HS-5 (cell line): ENCODE data around the gene MEIS1.

Experiments used
- DNase-seq: peaks from one replicate; pipeline ENCODE4 v3.0.0-alpha.2; 2012; ENCODE audit warnings: low read depth

MEIS1 gene

DNA sequence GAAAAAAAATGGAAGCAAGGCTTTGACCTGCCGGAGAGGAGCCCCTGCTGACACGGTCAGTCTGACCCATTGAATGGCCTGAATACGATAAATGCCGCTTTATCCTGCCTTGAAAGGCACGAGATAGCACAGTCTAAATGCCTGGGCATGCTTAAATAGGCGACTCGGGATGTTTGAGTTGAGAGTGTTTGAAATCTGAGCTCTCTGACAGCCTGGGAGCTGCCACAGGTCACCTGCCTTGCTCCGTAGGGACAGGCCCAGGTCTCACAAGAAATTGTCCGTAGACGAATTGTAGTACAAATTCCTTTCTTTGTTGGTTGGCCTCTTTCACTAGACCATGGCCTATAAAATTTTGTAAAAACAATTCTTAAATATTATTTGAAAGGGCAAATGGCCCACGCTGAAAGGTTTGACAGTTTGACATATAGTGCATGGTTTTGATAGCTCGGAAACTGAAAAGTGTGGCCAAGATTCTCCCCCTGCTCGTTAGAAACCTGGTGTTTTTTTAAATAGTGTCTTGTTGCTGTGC lies 72.8 kb downstream of the MEIS1 start:
- DNase-seq, result no peak

DNA sequence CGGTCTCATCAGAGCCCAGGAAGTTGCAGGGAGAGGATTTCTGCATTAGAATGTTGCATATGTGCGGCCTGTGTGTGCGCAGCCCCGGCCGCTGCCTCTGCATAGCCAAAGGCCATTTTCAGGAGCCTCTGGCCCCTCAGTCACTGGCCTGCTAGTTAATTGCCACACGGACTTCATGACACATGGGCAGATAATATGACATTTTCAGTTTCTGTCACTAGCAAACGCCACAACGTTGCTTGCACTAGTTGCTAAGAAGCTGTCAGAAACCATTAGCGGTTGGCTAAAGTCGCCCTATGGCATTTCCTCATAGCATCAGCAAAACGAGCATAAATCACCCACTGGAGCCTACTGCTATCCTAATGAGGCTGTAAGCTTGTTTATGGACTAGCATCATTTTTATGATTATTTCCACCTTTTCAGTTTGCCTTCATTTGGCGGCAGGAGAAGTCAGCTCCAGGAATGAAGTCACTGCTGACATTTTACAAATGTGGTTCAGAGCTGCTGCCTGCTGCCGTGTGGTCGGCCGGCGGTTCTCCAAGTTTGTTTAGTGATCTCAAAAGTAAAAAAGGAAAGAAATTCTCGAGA lies 73.7 kb downstream of the MEIS1 start:
- DNase-seq, result no peak

DNA sequence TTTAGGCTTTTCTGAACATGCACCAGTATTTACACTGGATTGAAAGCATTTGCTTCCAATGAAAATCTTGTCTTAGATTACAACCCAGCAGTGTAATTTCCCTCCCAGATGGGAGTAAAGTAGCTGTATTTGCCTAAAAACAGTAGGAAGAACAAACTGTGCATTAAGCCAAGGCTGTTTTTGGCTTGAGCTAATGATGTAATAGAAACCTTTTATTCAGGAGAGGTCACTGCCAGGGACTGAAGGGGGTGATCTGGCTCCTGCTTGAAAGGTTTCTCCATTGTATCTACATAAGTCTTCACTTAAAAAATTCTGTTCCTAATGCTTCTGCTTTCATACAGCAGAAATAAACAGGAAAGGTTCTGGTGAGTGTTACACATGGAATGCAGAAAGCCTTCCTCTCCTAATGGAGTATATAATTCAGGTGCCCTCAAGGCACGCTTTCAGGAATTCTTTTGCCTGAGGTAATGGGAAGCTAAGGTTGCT lies 74.4 kb downstream of the MEIS1 start:
- DNase-seq, result no peak

DNA sequence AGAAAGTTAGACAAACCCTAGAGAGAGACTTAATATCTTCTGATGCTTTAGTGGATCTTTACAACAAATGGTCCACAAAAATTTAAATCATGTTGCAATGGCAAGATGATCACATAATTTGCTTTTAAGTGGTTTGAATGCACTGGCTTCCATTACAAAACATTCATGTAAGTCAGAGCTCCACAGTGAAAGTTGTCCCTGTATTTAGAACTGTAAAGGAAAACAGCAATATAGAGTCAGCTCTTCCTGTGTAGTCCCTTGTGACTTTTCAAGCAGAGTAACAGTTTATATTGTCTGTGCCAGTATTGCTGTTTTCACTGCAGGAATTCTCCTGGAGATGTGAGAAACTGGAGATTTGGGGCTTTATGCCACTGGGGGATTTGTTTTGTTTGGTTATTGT lies 77.7 kb downstream of the MEIS1 start:
- DNase-seq, result no peak

DNA sequence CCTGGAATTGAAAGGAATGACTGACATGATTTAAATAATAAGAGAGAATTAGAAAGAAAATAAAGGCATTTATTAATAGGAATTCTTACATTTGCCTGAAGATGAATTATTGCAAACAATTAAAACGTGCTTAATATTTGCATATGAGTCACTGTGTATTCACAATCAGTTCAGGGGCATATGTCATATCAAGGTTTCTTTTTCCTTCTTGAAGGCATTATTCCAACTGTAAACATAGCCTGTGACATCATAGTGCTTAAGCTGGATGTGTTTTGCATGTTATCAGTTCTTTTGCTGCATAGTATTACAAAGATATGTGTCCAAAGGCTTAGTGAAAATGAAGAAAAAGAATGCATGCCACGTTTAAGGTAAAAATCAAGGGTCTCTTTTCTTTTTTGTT lies 80.8 kb downstream of the MEIS1 start:
- no peak for DNase-seq

DNA sequence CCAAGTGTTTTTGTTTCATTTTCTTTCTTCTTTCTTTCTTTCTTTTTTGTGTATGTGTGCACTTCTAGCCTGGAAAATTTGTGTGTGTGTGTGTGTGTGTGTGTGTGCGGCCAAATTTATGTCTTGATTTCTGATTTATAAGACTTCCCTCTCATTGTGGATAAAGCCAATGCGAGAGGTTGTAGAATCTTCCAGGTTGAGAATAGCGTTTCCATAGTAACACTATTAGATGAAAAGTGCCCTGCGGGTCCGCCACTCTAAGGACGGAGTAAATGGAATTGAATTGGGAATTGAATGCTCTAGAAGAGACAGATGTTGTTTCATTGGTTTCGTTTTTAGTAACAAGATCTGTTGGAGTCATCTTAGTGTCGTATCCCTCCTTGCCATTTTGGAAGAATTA lies 81.6 kb downstream of the MEIS1 start:
- no peak for DNase-seq

DNA sequence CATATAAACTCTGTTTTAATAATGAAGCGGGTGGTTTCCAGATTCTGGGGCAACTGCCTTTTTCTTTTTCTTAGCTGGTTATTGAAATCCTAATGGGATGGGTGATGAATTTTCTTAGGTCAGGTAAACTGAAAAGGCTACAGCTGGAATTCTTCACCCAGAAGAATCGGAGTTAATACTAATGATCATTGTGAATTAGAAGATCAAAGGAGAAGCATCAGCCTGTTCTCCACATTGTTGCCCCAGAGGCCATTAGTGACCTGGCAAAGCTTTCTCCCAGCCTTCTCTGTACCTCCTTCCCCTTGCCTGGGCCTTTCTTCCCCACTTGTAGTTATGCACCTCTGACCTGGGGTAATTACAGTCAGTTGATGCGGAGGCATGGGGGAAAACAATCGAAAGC lies 82.8 kb downstream of the MEIS1 start:
- no peak for DNase-seq

DNA sequence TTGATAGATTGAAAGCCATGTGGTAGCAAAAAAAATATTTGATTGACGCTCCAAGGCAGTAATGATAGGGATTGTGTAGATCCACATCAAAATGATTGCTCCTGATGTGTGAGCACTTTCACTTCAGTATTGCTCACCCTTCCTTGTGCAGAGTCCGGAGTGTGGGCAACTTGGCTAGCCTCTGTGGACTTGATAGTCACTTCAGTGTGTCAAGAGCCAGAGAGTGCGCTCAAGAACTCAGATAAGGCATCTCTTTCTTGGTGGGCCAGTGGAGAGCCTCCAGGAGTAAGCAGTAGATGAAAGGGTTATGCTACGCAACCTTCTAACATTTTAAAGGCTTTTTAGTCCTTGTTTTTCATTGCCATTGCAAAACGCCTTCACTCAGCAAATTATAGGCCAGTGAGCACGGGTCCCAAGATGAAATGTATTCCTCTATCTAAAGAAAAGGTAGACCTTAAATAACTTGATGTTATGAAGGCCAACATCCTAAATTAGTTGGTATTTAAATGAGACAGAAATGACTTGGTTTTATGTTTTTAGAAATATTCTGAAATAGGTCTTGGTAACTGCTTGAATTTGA lies 84.4 kb downstream of the MEIS1 start:
- DNase-seq, result no peak

DNA sequence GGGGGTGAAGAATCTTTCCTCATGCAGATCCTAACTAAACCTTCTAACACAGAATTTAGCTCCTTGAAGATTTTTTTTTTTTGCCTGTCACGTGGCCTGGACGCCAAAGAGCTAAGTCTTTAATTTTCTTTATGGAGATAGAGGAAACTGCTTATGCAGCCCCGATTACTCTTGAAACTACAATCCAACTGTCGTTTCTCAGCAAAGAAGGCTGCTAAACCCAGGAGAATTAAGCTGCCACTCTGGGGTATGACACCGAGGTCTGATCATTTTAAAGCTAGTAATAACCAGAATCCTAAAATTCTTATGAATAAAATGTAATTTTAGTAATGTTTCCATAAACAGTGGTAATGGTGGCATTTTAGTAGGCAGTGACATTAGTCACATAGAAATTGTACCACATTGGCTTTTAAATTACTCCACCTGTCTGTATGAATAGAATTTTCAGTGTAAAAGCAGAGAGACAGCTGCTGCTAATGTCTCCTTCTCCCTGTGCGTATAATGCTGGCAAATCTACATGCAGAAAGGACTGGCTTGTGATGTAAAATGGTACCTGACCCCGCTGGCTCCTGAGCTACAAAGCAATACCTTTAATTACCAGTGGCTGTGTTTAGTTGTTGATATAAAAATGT lies 86.5 kb downstream of the MEIS1 start:
- DNase-seq, result no peak

DNA sequence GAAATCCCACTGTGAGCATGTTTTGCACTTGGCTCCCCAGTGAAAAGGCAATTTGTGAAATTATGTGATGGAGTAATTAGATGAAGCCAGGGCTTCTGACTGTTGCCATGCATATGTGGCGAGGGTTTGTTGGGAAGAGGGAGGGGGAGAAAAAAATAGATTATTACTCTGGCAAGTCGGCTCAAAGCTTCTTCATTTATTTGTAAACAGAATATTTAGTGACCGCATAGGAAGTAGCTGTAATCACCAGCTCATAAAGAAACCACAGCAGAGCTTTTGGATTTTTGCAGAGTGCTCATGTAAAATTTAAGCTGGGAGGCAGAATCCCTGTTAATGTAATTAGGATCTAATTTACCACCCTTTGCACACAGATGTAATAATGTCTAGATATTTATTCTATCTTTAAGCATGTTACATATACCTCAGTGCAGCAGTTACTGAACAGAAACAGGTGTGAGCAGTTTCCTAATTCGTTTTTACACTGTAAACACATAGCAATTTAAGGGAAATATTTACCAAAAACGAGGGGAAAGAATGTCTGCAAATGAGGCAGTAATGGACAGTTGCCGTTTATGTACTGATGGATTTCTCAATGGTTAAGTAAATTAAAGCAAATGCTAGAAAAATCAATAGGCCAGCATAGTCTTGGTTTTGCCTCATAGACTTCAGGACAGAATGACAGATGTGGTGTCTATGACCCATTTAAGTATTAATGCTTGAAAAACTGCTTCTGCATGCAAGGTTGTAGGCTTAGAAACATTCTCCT lies 87.9 kb downstream of the MEIS1 start:
- DNase-seq, result no peak

DNA sequence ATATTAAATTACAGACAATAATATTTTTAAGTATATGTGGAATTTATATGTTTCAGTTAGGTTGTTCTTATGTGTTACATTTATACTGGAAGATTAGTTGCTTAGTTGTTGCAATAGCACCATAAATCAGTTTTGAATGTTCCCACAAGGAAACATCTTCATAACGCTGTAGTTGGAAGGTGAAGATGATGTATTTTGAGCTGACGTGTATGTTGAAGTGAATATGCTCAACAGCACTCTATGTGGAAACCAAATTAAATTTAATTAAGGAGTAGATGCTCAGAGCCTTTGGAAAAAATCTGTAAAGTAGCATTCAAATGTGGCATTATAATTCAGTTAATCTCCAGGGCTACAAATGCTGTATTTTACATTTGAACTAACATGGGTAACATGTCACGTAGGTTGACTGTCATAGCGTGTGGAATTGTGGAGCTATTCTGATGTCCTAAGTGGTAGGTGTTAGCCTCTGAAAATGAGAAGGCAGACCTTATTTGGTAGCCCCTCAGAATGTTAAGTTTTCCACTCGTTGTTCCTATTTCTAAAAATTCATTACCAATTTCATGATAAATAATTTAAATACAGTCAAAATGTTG lies 88.5 kb downstream of the MEIS1 start:
- DNase-seq, result no peak

DNA sequence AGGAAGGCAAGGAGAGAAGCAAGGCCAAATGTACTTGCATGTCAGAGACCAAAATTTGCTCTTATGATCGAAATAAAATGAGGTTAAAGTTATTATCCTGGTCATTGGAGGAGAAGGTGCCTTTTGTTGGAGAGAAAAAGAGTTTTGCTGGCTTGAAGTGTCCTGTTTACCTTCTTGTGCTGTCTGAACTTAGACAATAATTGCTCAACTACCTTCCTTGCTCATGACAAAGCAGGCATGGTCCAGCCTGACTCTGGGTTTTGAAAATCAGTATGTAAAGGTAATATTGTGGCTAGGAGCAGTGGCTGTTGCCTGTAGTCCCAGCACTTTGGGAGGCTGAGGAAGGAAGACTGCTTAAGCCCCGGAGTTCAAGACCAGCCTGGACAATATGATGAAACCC lies 89.1 kb downstream of the MEIS1 start:
- DNase-seq, result no peak

DNA sequence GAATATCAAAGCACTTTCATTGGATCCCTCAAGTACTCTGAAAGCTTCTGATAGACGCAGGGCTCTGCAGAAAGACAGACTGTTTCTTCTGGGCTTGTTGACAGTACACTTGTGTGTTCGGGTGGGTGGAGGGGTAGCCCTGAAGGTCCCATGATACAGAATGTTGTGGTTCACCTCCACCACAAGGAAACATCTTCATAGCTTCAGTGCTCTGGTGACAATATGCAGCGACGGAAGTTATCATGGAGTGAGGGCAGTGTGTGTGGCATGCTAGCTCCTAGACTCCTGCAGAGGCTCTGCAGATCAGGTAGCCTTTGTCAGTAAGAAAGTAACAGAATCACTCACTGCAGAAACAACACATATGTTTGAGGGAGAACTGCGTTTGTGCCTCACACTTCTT lies 90.7 kb downstream of the MEIS1 start:
- no peak for DNase-seq

DNA sequence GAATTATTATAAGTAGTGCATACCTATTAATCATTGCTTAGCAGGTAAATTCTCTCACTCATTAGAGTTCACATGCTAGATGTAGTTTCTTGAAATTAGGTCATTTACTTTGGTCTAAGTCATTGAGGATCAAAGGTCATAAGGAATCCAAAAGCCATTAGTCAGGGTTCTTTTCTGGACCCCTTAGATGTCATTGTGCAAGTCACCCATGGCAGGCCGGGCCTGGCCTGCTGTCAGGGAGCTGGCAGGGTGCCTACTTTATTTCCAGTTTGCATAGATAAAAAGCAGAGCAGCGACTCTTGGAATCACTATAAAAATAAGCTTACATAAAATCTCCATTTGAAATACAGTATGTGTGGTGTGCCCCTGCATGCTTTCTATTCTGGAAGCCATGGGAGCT lies 91.3 kb downstream of the MEIS1 start:
- no peak for DNase-seq

DNA sequence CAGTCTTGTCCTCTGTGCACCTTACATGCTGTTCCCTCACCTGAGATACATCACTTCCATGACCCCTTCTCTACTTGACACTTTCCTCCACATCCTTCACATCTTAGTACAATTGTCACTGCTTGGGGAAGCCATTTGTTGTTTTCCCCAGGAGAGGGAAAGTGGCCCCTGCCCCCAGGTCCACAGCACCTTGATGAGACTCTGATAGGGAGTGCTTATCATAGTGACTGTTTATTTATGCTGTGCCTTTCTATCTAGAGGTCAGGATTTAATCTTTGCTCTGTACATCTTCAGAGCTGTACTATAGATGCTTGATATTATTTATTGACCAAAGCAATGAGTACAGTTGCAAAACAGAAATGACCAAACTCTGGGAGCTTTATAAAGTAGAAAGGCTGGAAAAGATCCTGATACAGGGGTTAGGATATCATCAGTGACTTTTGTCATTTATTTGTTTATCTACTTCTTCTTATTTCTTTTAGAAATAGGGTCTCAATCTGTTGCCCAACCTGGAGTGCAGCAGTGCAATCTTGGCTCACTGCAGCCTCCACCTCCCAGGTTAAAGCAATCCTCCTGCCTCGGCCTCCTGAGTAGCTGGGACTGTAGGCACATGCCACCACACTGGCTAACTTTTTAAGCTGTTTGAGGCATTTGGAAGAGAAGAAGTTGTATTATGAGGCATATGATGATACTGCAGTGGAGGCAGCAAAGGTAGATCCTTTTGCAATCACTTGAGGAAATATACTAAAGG lies 94.2 kb downstream of the MEIS1 start:
- no peak for DNase-seq

DNA sequence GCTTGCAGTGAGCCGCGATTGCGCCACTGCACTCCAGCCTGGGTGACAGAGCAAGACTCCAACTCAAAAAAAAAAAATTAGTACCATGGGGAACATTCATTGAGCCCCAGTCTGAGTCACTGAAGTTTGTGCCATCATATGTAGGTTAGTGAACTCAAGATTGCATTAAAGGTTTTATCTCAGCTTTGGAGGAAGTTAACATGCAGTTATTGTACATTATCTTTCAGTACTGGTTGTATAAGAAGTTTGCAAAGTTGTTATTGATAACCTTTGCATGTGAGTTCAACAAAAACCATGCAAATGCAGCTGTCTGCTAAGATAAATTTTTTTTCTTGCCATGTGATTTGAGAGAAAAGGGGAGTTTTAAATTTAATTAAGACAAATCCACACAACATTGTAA lies 95.7 kb downstream of the MEIS1 start:
- DNase-seq, result no peak

DNA sequence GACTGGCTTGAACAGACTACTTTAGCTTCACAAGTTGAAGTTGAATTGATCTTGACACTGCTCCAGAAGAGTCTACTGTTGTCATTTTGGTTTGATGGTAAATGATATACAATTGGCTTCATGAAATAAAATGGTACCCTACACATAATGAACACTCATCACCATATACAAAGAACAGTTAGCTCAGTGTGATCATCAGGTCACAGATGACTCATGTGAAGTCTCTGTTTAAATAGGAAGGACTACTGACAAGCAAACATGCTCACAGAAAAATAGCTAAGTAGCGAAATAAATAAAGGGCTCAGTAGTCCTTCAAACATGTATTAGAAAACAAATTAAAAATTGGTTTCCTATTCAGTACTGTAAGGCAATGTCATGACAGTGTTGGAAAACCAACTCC lies 96.2 kb downstream of the MEIS1 start:
- no peak for DNase-seq

DNA sequence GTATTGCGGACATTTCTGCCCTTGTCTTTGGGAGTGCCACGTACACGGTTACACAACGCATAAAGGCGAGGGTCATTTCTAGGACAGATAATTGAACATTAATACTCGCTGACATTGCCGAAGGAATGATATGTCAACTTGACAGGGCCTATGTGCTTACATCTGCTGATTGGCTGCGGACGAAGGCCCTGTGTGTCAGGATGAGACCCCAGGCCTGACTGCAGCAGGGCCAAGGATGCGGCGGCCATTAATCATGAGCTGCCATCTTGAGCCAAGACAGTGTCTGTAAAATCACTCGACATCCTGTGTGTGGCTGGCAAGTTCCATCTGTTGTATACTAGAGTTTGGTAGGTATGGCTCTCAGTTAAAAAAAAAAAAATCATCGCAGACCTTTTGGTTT lies 96.6 kb downstream of the MEIS1 start:
- DNase-seq, result no peak

DNA sequence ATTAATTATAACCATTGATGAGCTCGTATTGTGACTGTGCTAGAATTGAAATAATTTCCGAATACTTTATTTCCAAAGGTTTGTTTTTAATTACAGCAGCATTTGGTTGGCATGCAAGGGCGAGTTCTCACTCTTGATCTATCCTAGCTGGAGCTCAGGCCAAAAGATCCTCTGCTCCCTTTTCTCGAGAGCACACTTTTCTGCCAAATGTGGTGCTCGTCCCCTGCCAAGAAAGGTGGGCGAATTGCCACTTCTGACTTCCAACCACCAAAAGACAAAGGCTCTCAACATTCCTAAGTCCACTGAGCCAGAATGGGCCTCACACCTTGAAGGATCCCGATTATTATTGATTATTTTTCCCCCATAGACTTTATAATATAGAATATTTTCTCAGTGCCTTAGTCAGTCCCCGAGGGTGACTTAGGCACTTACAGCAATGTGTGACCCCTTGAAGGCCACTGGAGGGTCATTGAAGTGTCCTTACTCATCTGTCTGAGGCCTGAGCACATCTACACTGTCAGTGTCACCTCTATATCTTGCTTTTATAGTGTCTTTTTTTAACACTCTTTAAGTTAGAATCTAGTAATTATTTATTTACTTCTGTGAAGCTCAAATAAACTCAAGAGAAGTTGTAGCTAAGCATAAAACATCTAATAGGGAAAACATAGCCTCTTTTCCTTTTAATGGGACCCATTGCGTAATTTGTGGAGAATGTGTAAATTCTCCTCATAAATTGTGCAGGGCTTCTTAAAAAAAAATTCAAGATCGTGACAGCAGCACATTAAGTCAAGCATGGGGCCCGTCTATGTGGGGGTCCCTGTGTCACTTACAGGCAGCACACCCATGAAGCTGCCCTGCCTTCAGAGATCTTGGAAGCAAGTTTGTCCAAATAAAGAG lies 98.3 kb downstream of the MEIS1 start:
- DNase-seq, result no peak

DNA sequence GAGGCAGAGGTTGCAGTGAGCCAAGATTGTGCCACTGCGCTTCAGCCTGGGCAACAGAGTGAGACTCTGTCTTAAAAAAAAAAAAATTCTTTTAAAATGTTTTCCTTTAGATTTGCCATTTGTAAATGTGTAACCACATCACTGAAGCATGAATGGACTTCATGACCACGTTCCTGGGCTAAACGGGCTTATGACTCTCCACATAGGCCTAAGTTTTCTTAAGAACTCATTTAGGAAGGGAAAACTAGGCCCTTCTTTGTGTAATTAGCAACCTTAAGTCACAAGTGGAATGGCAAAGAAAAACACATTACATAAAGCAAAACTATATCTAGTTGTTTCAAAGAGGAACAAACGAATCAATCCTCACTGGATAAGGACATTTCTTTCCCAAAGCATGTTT lies 99.5 kb downstream of the MEIS1 start:
- DNase-seq, result no peak
